T-cell (primary cell): ENCODE results near the gene KLHDC8A. TPM values are rescaled to one million over a fixed set of nuclear protein-coding genes. Genes with fewer than 3 reads are reported as not detected.

Experiments
- ATAC-seq, 4 experiments: fragments of 200-7000 bp in 3 of 4; fragments of 150-1000 bp in 1 of 4; cut with Tn5 transposase; replicated peaks in 1 of 4; 1 replicate in 3 of 4; 2 replicates in 1 of 4; pipeline ENCODE4 v1.10.0; 2021; ENCODE audit warnings: moderate library complexity in 3 of 4, mild to moderate bottlenecking in 2 of 4, moderate number of reproducible peaks in 1 of 4
- CTCF ChIA-PET, 2 donors: fragments of 300-600 bp; sonication (Branson Sonifier 250); formaldehyde crosslinking; loops; one replicate each; lab custom pipeline; 2022; ENCODE audit warnings: antibody characterized with exemption in 2 of 2; lab: Charles Lee
- POLR2A ChIA-PET, 2 donors: fragments of 300-600 bp; sonication (Branson Sonifier 250); formaldehyde crosslinking; loops; one replicate each; lab custom pipeline; 2022; ENCODE audit warnings: antibody characterized with exemption in 2 of 2; lab: Charles Lee
- DNase-seq, 35 experiments: peaks; one replicate each; pipeline versions ENCODE4 v3.0.0 to v3.0.0-alpha.2; 2013 to 2023
- H3K27ac ChIP-seq: one replicate; pipeline ENCODE4 v1.5.1; 2013; ENCODE audit warnings: low read length
- H3K27me3 ChIP-seq, 2 experiments: replicated peaks in 1 of 2; 1 replicate in 1 of 2; 2 replicates in 1 of 2; pipeline versions ENCODE4 v1.6.1 to v1.7.0; 2013; ENCODE audit warnings: low read length in 1 of 2, mixed read lengths in 1 of 2; ENCODE audit not compliant: control insufficient read depth in 2 of 2, insufficient read depth in 2 of 2; ENCODE audit errors: extremely low read depth in 1 of 2
- H3K36me3 ChIP-seq, 2 donors: 1 replicate in 1 of 2; 2 replicates in 1 of 2; pipeline versions ENCODE4 v1.6.1 to v1.7.0; 2013; ENCODE audit warnings: low read length in 1 of 2; ENCODE audit not compliant: control insufficient read depth in 2 of 2, insufficient read depth in 1 of 2; ENCODE audit errors: extremely low read depth in 1 of 2
- H3K4me1 ChIP-seq, 2 experiments: 1 replicate in 1 of 2; 2 replicates in 1 of 2; pipeline versions ENCODE4 v1.6.1 to v1.7.0; 2013; ENCODE audit warnings: low read length in 2 of 2, mixed read lengths in 1 of 2; ENCODE audit not compliant: insufficient read depth in 2 of 2, control insufficient read depth in 1 of 2; ENCODE audit errors: extremely low read depth in 1 of 2
- H3K4me3 ChIP-seq, 2 donors: 1 replicate in 1 of 2; 2 replicates in 1 of 2; pipeline versions ENCODE4 v1.5.1 to v1.7.0; 2013; ENCODE audit warnings: mild to moderate bottlenecking in 2 of 2, low read length in 1 of 2, moderate library complexity in 1 of 2; ENCODE audit not compliant: control insufficient read depth in 1 of 2; ENCODE audit errors: extremely low read depth in 1 of 2
- H3K9me3 ChIP-seq: 2 replicates; pipeline ENCODE4 v1.7.0; 2013
- H3K27ac Mint-ChIP-seq, 2 donors: one replicate each; pipeline ENCODE4 v1.8.0; 2020 to 2021; ENCODE audit warnings: mild to moderate bottlenecking in 2 of 2, mixed read lengths in 2 of 2
- H3K27me3 Mint-ChIP-seq, 2 donors: one replicate each; pipeline ENCODE4 v1.8.0; 2021 to 2022; ENCODE audit warnings: mixed read lengths in 2 of 2
- H3K36me3 Mint-ChIP-seq: one replicate; pipeline ENCODE4 v1.8.0; 2021; ENCODE audit warnings: mixed read lengths
- H3K4me1 Mint-ChIP-seq, 3 donors: one replicate each; pipeline ENCODE4 v1.8.0; 2020 to 2022; ENCODE audit warnings: mixed read lengths in 3 of 3, mild to moderate bottlenecking in 1 of 3
- H3K4me3 Mint-ChIP-seq, 3 donors: one replicate each; pipeline ENCODE4 v1.8.0; 2020 to 2022; ENCODE audit warnings: mild to moderate bottlenecking in 3 of 3, mixed read lengths in 3 of 3, moderate library complexity in 3 of 3
- H3K9me3 Mint-ChIP-seq, 3 donors: one replicate each; pipeline ENCODE4 v1.8.0; 2020 to 2022; ENCODE audit warnings: mixed read lengths in 3 of 3
- WGBS: methylation state at CpG from one replicate; pipeline ENCODE4 v1.1.5; 2013; ENCODE audit warnings: missing lambda C conversion rate; ENCODE audit not compliant: insufficient coverage; 5-methylcytosine and 5-hydroxymethylcytosine counted together
- total RNA-seq, 35 experiments: library from RNA in 6 of 35; stranded (reverse) in 6 of 35; fragments of 120-200 nt in 1 of 35; gene quantifications; one replicate each; pipeline versions ENCODE4 v1.2.1 to v1.2.4 and lab custom pipeline; 2013 to 2026

KLHDC8A gene
- total RNA-seq, 5 donors from 2014 or later (not counting 1 experiment from before 2014, with no cell fraction given), result 0.30 TPM; not detected in 4

GRCh38 chr1:205287076-205287475, 69.6 kb downstream of the KLHDC8A start:
- peak overlapping the region; percentile 34 to 39 for H3K4me3 ChIP-seq
- WGBS, result 89% methylated on average over 2 of the region's 3 CpGs

GRCh38 chr1:205286335-205286950, 70.3 kb downstream of the KLHDC8A start:
- Histone ChIP-seq H3K9me3 (no peaks in the 10 kb centered on the region), H3K4me3 (peak overlapping the region; percentile 0 to 34), H3K27ac (peak overlapping the region; percentile 86), H3K4me1 (peaks cover 54 to 87% of the 10 kb centered on the region in 2 experiments), H3K27me3 (no peaks in the 10 kb centered on the region), H3K36me3 (no peaks in the 10 kb centered on the region)
- Mint-ChIP-seq H3K4me1 (peaks cover 77 to 88% (median 84%) of the 10 kb centered on the region in 3 donors), H3K27me3 (no peaks in the 10 kb centered on the region), H3K4me3 (peak overlapping the region; percentile 72 to 90 (median 78)), H3K9me3 (no peaks in the 10 kb centered on the region), H3K36me3 (no peaks in the 10 kb centered on the region), H3K27ac (peak overlapping the region; percentile 94 to 95)
- DNase-seq (peak; percentile 9 to 78 (median 49)), ATAC-seq (peak in 2 of 4 experiments; percentile 7 to 8)
- 0% methylated on average over 3 of the region's 9 CpGs for WGBS
- POLR2A ChIA-PET, result interaction anchor here (0.6 to 0.7 kb wide), 2 partner anchors 13 to 28 kb away, joined by 5 to 11 read pairs; no protein-coding TSS in a partner anchor
- CTCF ChIA-PET, result interaction anchor here (0.6 to 5.7 kb wide), 8 partner anchors 10 to 1996 kb away, joined by 4 to 60 read pairs (median 13); partner anchors contain the start of gene NUAK2 (in 1 of the 2)

More at GRCh38 chr1:205287076-205287475, 69.6 kb downstream of the KLHDC8A start:
- ChIA-PET POLR2A (interaction anchor here in 1 of 2 donors (0.6 kb wide), 1 partner anchor 57 kb away, joined by 7 read pairs; no protein-coding TSS in a partner anchor), CTCF (interaction anchor here in 1 of 2 donors (1.0 to 5.7 kb wide), 5 partner anchors 14 to 67 kb away, joined by 4 to 60 read pairs (median 31); partner anchors contain the start of gene NUAK2)
- peak overlapping the region; percentile 86 for H3K27ac ChIP-seq
- Mint-ChIP-seq H3K9me3 (no peaks in the 10 kb centered on the region), H3K27me3 (no peaks in the 10 kb centered on the region), H3K4me3 (peak overlapping the region; percentile 72 to 90 (median 78)), H3K36me3 (no peaks in the 10 kb centered on the region), H3K27ac (peak overlapping the region; percentile 94 to 95), H3K4me1 (peaks cover 83 to 90% (median 90%) of the 10 kb centered on the region in 3 donors)
- H3K9me3 ChIP-seq, result no peaks in the 10 kb centered on the region
- no peaks in the 10 kb centered on the region for H3K27me3 ChIP-seq
- H3K36me3 ChIP-seq, result no peaks in the 10 kb centered on the region
- DNase-seq, result no peak
- no peak for ATAC-seq
- H3K4me1 ChIP-seq, result peaks cover 55 to 93% of the 10 kb centered on the region in 2 experiments

Other genes starting within 250 kb of the KLHDC8A start
- gene RBBP5, start 234.9 kb downstream of the KLHDC8A start, total RNA-seq, result 10 to 100 TPM; 13.9 to 24.3 (median 22.3) TPM
- gene DSTYK, start 145.2 kb downstream of the KLHDC8A start, total RNA-seq, result 10 to 100 TPM; 13.8 to 15.7 (median 14.7) TPM
- 1 to 10 TPM; 1.0 to 3.3 (median 1.8) TPM for gene TMCC2, start 129.0 kb downstream of the KLHDC8A start, total RNA-seq
- 10 to 100 TPM; 15.0 to 38.7 (median 32.7) TPM for gene NUAK2, start 35.2 kb downstream of the KLHDC8A start, total RNA-seq
- under 1 TPM in 2 of 5 donors, not detected in 3; 0.69 to 0.98 TPM for gene LEMD1, start 65.1 kb upstream of the KLHDC8A start, total RNA-seq
- under 1 TPM in 3 of 5 donors, not detected in 2; 0.16 to 0.60 (median 0.30) TPM for gene BLACAT1, start 99.1 kb upstream of the KLHDC8A start, total RNA-seq
- 1 to 10 TPM; 1.7 to 4.6 (median 2.1) TPM for gene CDK18, start 147.7 kb upstream of the KLHDC8A start, total RNA-seq